CD4-positive, alpha-beta T cell treated with Interleukin-10 for 1 hour (primary cell): ENCODE measurements around the gene RTN4RL1.
"Not testable (repeated sequence)": the region's sequence is repeated elsewhere in the genome, so short reads cannot be mapped to it uniquely, and the experiment has no call there.

Experiments used
- DNase-seq: peaks from one replicate; pipeline ENCODE4 v3.0.0-alpha.2; 2020

Gene RTN4RL1

DNA sequence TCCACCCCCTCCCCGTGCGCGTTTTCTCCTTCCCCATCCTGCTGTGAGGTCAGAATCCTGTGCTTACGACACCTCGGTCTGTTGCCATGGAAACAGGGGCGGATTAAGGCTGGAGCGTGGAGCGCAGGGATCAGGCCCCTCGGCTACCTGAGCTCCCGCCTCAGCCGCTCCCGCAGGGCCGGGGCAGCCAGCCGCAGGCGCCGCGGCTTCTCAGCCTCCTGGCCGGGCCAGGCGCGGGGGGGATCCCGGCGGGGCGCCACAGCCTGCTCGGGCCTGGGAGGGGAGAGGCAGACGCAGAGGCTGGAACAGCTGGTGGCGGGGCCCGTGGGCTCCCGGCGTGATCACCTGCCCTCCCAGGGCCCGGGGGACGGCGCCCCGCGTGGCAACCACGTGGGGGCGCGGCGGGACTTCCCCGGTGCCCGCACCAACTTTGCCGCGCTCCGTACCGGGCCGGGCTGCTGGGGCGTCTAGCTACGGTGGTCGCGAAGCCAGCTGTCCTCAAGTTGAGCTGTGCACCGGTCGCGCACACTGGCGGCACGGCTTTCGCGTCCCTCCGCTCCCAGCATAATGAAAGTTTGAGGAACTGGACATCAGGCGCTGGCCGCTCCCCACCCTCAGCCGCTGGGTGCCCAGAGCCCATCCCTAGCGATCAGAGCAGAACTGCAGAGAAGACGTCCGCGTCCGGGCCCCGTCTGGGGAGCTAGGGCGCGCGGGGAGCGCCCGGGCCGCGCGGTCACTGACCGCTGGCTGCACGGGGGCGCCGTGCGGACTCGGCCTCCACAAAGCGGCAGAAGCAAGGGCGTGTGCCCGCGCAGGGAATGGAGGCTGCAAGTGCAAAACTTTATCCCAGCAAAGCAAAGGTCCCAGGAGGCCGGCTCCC is 1.2 kb downstream of the RTN4RL1 start:
- DNase-seq = peak; percentile 64

DNA sequence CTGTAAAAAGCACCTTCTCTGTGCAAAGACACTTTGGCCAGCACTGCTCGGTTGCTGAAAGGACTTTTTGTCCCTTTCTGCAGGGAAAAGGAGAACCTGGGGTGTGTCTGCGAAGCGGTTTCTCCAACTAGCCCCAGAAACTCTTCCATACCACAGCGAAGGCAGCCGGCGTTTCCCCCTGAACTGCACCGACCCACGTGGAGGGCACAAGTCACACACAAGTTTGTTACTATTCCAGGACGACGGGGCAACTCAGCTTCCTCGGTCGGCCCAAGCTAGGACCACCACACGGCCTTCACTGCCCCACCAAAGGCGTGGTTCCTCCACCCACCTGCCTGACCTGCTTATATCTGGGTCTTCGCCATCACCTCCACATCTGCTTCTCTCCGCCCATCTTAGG is 1.9 kb downstream of the RTN4RL1 start:
- no peak for DNase-seq

DNA sequence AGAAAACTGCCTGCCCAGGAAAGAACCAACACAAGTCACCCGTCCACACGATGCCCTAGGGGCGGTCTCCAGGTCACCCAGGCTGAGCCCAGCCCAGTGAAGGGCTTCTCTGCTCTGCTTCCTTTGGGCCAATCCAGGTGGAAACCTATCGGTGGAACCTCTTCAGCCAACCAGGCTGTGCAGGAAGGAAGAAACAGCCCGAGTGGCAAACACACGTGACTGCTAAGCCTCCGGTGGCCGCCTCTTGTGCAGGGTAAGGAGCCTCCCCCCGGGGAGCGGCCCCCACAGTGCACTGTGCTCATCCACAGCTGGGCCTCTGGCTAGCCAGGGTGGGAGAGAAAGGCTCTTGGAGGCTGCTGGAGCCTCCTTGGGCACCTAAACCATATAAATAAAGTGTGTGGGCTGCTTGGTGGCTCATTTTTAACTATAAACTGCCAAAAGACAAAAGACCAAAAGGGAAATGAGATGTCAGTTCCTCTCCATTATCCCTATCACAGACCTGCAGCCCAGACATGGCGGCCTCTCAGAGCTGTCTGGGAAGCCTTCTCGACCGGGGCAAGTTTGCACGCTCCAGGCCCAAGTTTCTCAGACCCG is 2.4 kb downstream of the RTN4RL1 start:
- no peak for DNase-seq

DNA sequence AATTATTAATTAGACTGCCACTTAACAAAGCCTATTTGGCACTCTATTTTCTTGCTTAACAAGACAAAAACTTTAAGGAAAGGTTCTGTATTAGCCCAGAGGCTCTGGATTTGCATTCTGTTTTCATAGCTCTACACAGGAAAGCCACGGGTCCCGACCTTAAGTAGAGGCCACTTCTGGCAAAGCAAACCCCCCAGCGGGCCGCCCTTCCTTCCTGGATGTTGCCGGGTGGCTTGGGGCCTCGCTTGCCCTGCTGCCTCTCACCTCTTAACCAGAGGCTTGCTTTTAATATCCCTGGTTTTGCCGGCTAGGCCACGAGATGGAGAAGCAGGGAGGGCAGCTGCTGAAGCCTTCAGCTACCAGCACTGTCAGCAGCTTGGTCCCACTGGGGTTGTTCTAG is 4.4 kb downstream of the RTN4RL1 start:
- no peak for DNase-seq

DNA sequence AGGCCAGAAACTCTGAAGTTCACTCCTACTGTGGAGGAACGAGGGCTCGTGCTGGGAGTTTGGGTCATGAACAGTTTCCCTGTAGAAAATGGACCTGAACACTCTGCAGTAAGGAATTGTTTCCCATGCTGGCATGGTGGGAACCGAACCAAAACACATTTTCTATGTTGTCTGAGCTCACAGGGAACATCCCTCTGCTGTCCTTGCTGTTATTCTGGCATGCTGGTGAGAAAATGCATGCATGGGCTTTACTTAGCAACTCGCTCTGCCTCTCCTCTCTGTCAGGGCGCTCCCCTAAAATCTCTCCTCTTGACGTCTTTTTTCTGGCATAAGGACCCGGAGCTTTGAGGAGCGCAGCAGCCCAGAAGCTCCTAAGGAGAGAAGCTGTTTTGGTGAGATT is 5.4 kb downstream of the RTN4RL1 start:
- no peak for DNase-seq

DNA sequence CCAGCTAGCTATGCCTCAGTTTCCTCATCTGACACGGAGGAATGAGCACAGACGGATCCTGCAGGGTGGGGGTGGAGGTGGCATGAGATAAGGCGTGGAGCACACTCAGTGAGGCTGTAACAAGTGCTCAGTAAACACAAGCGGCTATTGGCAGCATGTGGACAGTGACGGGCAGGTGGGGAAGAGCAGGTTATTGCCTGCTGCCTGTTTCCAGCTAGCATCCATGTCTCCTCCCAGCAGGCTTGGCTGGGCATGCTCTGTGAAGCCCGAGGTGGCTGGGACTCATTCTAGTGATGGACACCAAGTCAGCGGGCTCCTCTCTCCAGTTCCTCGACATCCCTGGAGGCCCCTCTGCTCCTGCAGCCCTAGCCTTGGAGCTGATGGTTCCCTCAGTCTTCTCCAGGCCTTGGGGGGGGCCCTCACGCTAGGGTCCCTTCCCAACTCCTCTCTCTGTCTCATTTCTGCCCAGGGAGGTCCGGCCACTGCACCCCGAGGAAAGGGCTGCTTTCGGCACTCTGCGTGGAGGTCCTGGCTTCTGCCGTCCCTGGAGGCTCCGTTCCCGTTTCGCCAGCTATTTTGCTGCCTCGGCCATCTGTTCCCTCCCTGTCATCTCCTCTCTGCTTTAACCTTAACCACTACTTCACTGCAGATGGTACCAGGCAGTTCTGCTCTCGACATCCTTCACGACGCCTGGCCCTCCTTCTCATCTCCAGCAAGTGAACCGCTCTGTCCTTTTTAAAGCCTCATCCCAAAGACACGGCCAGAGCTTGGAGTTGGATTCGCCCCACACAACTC is 6.2 kb downstream of the RTN4RL1 start:
- DNase-seq = no peak

DNA sequence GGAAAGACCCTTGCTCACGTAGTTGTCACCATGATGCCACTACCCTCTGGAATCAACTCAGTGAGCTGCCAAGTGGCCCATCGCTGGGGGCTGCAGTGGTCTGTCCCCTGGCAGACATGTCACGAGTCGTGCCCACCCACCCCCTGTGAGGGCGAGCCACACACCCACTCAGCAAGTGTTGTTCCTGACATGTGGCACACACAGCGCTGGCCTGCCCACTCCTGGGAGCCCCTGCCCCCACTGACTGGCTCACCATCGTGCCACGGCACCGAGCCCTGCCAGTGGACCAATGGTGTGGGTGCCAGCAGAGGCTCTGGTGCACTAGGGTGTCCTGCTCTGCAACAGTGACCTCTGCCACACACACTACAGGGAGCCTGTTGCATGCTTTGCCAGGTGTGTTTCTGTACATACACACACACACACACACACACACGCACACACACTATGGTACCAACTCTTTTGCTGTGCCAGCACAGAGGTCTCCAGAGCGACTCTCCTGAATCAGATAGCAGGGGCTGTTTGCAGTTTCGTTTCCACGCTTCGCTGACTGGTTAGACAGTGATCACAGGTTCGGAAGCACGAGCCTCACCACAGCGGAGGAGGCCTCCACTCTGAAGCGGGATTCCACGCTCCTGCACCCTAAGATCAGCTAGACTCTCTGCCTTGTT is 7.7 kb downstream of the RTN4RL1 start:
- no peak for DNase-seq

DNA sequence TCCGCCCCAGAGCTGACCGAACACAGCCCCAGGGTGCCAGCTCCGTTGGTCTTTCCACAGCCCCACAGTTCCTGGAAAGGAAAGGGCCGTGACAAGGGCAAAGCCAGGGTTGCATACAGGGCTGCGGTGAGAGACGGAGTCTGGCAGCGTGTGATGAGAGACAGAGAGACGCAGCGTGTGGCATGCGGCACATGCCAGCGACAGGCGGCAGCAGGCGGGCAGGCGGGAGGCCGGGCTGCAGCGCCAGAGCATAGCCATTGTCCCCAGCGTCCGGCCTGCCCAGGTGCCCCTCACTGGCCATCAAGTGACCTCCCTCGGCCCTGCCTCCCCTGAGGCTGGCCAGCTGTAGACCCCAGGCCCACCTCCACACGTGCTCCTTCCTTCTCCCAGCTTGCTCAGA is 8.6 kb downstream of the RTN4RL1 start:
- DNase-seq = no peak

DNA sequence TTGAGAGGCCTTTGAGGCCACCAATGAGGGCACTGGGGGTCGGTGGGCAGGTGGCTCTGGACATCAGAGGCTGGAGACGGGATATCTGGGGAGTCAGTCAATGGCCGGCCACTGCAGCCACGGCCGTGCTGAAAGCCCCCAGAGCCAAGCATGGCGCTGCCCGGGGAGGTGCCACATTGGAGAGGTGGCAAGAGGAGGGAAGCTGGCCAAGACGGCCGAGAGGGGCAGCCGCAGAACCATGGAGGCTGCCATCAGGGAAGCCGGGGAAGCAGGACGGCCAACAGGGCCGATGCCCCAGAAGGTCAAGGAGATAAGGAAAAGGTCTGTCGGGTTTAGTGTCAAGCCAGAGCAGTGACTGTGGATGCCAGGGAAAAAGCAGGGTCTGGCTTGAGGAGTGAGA is 9.8 kb downstream of the RTN4RL1 start:
- DNase-seq = no peak

DNA sequence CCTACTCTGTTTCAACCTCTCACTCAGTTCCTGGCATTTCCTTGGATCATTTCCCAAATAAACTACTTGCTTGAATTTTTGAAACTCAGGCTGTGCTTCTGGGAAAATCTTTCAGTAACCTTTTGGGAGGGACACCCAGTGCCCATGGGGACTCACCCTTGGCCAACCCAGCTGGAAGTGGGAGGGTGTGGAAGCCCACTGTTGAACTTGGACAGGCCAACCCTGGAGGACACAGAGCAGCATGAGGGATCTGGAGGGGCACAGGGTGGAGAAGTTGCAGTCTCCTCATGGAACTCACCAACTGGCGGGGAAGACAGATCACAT is 11.2 kb downstream of the RTN4RL1 start:
- no peak for DNase-seq

DNA sequence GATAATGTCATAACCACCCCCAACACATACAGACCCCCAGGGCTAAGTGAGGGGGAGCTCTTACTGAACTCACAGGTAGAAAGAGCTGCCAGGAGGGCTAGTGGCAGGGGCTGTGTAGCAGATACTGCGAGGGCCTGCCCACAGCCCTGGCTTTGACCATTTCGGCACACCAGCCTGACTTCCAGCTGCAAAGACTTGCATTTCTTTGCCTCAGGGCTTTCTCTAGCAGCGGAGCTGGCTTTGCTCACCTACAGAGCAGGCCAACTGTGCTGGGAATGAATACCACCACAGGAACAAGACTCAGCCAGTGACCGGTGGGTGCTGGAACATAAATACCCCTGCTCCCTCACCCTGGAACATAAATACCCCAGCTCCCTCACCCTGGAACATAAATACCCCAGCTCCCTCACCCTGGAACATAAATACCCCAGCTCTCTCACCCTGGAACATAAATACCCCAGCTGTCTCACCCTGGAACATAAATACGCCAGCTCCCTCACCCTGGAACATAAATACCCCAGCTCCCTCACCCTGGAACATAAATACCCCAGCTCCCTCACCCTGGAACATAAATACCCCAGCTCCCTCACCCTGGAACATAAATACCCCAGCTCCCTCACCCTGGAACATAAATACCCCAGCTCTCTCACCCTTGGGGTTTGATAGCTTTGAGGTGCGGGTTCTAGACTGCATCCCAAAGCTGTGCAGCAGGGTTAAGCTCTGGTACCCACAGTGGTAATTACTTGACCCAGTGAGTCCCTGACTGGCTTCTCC is 11.7 kb downstream of the RTN4RL1 start:
- DNase-seq = not testable (repeated sequence)

DNA sequence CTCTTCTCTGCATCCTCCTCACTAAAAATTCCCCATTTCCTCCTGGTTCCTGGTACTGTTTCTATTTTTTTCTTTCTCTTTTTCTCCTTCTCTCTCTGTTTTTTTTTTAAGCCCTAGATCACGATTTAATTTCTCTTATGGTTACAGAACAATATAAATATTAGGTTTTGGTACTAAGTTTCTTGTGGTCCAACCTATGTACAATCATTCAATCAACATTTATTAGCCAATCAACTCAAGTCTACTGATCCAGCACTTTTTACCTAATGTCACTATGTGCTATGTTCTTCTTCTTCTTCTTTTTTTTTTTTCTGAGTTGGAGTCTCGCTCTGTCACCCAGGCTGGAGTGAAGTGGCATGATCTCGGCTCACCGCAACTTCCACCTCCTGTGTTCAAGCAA is 12.6 kb downstream of the RTN4RL1 start:
- DNase-seq = no peak

DNA sequence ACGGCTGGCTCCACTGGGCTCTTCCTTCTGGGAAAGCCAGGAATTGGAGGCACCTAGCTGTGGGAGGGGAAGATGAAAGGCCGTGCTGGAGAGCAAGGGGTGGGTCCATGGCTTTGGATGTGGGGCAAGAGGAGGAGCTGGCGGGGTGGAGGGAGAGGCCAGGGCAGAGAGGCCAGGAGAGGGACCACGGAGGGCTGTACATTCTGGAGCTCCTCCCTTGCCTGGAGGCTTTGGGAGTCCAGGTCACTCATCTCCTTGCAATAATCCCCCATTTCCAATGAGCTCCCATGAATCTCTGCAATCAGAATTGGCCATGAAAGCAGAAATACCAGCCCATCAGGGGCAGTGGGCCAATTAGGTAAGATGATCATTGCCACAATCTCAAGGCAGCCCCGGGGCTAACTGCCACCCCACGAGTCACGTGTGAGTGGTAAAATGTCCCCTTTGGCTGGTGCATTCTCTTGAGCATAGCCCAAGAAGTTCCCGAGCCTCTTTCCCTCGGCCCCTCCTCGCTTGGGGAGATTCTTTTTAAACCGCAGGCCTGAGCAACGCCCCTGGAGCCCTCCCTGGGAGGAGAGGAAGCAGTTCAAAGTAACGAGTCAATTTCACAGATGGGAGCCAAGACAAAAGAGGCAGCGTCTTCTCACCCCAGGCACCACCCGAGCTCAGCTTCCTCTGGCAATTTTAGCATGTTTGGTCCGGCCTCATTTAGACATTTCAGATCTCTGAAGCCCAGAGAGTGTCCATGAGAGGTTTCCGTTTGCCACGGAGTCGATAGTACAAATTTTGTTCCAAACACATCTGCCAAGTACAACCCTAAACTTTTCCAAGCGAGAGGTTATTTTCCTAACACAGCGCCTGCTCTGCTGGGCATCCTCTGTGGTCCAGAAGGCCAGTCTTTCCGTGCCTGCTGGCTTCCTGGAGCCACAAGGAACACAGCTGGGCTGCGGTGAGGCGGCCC is 13.4 kb downstream of the RTN4RL1 start:
- DNase-seq = no peak

DNA sequence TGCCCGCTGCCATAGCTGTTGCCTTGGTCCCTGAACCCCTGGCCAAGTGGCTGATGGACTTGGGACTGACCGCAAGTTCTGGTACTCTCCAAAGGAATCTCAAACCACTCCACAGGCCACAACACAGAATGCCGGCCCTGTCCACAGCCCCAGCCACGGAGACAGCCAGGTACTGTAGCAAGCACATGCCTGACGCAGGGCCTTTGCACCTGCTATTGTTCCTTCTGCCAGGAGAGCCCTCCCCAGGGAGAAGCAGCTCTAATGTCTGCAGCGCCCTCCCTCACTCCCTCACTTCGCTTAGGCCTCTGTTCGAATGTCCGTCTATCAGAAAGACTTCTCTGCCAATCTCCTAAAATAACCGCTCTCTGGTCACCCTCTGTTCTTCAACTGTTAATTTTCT is 15.4 kb downstream of the RTN4RL1 start:
- DNase-seq = no peak

DNA sequence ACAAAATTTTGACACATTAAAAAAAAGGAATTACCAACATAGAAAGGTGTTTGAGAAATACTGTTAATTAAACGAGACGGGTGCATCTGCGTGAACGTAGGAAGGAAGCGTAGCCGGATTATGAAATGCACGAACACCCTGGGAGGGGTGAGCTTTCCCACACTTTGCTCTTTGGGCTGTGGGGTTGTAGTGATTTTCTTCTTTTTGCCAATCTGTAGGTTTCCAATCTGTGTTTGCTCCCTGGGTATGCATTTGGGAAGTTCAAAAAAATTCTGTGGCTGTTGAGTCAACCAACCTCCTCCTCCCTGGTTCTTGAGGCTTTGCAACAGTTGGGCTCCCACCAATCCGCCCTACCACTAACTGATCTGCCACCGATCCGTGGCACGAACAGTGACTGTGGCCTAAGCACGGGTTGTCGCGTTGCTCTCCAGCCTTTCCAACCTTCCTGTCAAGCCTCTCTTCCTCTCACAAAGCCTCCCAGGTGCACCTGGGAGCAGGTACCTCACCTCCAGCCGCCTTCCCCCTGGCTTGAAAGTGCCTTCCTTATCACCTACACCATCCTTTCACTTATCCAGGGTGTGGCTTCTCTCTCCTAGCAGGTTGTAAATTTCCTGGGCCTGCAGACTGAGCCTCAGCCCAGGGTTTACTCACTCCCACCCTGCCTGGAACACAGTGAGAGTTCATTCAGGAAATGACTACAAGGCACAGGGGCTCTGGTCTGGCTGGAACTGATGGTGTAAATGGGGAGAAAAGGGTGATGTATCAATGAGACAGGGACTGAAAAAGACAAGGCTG is 16.6 kb downstream of the RTN4RL1 start:
- DNase-seq = no peak

DNA sequence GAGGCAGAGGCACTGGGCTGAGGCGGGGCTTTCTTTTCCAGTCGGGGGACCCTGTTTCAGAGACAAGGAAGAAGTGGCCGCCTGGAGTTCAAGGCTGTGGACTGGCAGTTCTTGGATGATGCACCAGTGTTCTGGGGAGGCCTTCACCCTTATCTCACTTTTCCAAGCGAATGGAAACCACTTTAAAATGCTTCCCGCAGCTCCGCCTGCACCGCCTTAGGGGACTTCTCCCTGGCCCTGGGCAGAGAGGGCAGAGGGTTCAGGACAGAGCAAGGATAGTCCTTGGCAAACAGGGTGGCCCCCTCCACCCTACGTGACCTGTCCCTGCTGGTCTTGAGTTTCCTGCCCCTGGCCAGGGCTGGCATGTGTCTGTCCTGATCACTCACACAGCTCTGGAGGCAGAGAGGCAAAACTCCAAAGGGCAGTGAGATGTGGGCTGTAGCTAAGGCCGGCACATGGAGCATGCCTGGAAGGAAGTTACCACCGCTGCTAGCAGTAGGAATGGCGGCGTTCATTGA is 20.6 kb downstream of the RTN4RL1 start:
- DNase-seq = no peak

DNA sequence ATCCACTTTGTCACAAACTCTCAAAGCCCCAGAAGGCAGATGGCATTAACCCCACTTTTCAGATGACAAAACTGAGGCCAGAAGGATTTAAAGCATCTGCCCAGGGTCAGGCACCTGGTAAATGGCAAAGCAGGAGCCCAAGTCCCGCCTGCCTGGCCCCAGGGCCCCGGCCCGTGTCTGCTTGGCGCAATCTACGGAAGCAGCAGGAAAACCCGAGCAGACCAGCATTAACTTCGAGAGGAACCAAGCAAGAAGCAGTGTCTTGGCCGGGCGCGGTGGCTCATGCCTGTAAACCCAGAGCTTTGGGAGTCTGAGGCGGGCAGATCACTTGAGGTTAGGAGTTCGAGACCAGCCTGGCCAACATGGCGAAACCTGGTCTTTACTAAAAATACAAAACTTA is 21.6 kb downstream of the RTN4RL1 start:
- DNase-seq = no peak

DNA sequence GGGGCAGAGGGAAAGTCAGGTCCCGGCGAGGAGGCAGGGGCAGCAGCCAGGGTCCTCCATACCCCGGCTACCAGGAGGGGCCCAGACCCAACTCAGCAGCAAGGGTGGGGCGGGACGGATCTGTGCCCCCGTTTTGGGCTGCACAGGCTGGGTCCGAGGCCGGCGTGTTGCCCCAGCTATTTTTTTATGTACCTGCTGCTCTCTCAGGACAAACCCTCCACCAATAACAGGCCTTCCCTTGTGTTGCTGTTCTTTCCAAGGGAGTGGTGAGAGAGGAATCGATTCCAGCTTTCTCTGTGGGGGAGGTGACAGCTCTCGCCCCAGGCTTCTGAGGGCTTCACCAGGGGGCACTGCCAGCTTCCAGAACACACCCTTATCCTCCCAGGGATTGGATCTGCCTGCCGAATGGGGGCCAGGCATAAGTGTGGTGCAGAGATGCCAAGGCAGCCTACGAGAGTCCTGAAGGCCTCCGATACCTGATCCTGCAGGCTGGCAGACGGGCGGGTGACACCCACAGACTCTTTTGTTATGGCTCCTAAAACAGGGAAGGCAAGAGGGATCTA is 22.3 kb downstream of the RTN4RL1 start:
- no peak for DNase-seq

DNA sequence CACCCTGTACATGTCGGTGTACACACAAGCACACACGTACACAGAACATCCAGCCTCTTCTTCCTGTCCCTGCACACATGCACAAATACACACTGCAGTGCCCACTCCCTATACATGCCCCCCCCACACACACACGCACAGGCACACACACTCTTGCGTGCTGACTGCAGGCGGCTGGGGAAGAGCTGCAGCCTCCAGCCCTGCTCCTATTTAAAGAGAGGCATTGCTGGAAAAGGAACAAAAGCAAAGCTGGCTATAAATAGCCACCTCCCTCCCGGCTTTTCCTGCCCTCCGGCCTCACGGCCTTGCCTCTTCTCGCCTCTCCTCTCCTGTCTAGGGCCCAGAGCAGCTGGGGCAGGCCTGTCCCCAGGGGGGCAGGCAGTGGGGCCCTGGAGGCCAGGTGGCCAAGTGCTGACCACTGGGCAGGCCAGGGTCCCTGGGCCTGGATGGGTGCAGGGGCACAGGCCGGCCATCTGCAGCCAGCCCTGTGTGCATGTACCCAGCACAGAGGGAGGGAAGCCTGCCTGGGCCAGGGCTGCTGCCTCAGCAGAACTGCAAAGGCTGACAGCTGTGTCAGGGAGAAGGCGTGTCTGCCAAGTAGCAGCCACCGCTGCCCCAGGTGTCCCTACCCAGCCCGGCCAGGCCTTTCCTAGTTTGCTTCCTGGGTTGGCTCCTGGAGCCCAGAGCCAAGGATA is 25.4 kb downstream of the RTN4RL1 start:
- DNase-seq = no peak
